Left forelimb (tissue), 1 donor: ENCODE data around the gene NRXN3.

Experiments
- DNase-seq: peaks from one replicate; pipeline ENCODE4 v3.0.0-alpha.2; 2018; ENCODE audit warnings: low spot score

NRXN3 gene

DNA sequence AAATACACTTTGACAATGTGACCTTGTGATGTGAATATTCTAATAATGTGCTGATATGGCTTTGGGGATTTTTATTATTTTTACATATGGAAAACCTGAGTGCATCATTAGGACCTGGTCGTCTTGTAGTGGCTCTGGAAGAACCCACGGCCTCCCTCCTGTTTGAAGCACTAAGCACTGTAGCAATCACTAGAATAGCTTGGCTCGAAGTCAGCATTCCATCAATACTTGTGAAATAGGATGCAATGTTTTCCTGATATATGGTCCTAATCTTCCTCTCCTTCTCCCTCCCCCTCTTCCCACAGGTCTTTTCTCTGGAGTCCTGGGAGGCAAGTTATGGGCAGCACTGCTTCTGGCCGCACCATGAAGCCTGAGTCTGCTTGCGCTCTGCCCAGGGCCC, 71.9 kb downstream of the NRXN3 start:
- DNase-seq, result no peak

DNA sequence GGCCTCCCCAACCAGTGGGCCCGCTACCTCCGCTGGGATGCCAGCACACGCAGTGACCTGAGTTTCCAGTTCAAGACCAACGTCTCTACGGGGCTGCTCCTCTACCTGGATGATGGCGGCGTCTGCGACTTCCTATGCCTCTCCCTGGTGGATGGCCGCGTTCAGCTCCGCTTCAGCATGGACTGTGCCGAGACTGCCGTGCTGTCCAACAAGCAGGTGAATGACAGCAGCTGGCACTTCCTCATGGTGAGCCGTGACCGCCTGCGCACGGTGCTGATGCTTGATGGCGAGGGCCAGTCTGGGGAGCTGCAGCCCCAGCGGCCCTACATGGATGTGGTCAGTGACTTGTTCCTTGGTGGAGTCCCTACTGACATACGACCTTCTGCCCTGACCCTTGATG, 73.0 kb downstream of the NRXN3 start:
- no peak for DNase-seq

- DNase-seq, result no peak
These were observed 75.1 kb downstream of the NRXN3 start for GRCh38 chr14:78245238-78245637.

GRCh38 chr14:78248501-78249090, 78.4 kb downstream of the NRXN3 start:
- DNase-seq, result no peak

- no peak for DNase-seq
These were observed 81.1 kb downstream of the NRXN3 start for GRCh38 chr14:78251308-78251707.

GRCh38 chr14:78253986-78254385, 83.8 kb downstream of the NRXN3 start:
- no peak for DNase-seq

- no peak for DNase-seq
These were observed 84.8 kb downstream of the NRXN3 start for GRCh38 chr14:78254911-78255461.

DNA sequence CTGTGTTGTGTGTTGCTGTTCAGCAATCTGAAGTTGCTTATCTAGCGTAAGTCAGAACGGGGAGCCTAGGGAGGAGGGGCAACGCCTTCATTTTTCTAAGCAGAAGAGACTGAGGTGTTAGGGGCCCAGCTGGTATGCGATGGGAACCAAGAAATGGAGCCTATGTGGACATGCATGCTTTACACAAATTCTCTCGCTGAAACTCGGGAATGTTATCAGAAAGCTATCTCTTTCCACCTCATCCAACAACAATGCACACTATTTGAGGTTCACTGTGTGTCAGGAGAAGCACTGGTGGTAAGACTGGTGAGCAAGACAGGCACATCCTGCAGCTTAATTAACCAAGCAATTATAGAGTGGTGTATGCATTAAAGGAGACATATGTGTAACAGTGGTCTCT, 89.7 kb downstream of the NRXN3 start:
- DNase-seq, result no peak

DNA sequence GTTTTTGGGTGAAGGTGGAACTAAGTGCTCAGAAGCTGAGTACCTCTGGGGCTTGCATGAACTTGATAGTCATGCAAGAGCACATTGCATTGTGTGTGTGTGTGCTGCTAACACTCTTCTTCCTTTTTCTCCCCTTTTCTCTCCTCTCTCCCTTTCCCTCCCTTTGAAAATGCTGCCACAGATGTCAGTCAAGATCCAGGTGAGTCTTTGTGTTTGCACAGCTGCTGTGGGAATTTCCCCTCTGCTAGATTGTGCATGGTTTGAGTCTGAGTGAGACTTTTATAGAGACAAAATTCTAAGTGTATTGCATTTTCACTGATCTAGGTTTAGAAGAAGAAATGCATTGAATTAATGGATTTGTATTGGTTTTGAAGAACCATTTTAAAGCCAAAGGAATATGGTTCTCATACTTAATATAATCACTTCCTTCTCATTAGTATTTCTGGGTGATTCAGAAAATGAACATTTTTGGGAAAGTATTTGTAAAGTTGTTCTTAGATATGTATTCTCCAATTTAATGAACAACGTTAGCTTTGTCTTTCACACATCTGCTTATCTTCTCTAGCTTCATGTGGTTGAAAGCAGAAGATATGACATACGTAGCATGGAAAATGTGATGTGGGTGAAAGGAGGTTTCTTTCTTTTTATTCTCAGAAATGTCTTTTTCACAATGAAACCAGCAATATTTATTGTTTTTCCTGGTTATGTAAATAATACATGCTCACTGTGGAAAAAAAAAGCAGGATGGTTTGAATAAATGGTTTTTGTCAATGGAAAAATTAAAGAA, 108.5 kb downstream of the NRXN3 start:
- DNase-seq, result no peak

- no peak for DNase-seq
These were observed 112.3 kb downstream of the NRXN3 start for GRCh38 chr14:78282437-78282836.

GRCh38 chr14:78286210-78286609, 116.0 kb downstream of the NRXN3 start:
- no peak for DNase-seq

DNA sequence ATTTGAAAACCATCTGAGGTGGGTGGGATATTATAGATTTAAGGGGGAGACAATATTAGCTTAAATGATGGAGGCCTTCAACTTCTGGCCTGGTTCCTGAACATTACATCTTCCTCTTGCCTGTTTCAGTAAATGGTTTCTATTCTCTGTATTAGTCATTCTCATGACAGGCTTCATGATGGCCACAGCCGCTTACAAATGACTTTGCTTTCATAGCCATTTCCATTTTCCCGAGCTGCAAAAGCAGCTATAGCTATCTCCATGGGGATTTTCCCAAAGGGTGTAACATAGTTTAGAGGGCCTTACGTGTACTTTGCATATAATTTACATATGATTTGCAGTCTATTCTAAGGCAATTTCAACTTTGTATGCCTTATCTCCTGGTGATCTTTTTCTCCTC, 121.8 kb downstream of the NRXN3 start:
- DNase-seq, result no peak

DNA sequence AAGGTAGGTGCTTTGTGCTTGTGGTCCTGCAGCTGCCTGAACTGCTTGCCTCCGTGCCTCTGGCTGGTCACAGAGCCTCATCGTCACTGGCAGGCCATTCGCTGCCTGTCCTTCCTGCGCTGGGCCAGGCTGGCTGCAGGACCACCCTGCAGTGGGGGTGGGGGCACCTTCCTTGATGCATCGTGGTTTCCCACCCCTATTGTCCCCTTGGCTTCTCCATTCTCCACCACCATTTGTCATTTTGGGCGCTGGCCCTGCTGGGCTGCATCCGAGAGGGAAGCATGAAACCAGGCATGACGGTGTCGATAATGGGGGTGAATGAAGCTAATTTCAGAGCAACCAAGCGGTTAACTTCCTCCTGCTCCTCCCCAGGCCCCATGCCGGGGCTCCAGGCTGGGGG, 127.7 kb downstream of the NRXN3 start:
- DNase-seq, result no peak

DNA sequence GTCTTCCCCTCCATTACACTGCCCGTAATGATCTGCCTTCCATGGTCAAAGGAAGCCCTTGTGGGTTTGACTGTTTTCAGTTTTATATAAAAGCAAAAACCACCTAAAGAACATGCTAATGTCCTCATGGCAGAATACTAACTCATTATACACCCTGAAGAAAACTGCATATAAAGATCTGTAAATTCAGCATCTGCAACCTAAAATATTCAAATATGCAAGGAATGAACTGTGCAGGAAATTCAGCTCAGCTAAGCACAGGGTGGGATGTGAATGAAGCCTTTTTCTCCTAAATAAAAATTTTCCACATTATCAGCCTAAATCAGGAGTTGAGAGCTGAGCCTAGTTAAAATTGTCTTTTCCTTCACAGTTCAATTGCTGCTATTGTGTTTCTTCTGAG, 128.1 kb downstream of the NRXN3 start:
- DNase-seq, result no peak

GRCh38 chr14:78302841-78303240, 132.7 kb downstream of the NRXN3 start:
- DNase-seq, result no peak

GRCh38 chr14:78307671-78308070, 137.5 kb downstream of the NRXN3 start:
- DNase-seq, result no peak

GRCh38 chr14:78308079-78308478, 137.9 kb downstream of the NRXN3 start:
- DNase-seq, result no peak

DNA sequence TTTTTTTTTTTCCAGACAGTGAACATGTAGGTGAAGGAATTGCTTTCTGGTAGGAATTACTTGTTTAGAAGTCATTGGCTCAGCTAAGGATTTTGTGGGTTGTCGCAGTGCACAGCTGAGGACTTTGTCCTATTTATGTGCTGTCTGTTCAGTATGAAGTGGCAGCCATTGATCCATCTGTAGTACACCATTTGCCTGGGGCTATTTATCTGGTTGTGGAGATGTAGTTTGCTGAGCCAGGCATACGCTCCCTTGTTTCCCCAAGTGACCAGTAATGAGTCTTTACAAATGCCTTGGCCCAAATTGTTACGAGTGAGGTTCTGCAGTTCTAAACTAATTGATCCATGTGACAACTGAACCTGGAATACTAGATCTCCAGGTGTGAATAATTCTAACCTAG, 140.1 kb downstream of the NRXN3 start:
- no peak for DNase-seq

DNA sequence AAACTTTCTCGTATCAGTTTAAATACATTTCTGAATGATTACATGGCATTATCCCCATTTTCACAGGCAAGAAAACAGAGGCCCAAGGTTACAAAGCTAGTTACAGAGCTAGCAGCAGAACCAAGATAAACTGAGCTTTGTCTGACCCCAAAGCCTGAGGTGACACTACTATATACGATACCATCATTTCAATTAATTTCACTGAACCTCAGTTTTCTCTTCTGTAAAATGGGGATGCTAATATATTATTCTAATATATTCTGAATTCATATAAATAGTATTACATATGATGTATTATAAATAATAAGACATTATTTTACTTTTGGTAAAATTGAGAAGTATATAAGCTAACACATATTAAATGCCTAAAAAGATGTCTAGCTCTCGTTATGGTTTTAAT, 143.3 kb downstream of the NRXN3 start:
- DNase-seq, result no peak

- no peak for DNase-seq
These were observed 144.3 kb downstream of the NRXN3 start for GRCh38 chr14:78314484-78314883.

DNA sequence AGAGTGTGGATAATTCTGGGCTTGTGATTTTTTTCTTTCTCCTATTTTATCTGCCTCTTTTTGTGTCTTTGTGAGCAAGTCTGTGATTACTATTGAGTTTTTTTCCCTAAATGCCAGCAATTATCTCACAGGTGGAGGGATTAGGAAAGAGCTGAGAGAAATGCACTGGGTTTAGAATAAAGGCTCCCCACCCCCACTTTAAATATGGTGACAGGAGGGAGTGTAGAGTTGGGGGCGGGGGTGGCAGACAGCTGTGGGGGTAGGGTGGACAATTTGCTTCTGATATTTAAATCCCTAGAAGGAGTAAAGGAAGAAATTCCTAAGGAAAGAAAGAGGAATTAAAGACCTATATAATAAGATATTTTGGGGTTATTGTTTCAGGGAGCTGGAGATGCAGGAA, 145.9 kb downstream of the NRXN3 start:
- DNase-seq, result no peak

DNA sequence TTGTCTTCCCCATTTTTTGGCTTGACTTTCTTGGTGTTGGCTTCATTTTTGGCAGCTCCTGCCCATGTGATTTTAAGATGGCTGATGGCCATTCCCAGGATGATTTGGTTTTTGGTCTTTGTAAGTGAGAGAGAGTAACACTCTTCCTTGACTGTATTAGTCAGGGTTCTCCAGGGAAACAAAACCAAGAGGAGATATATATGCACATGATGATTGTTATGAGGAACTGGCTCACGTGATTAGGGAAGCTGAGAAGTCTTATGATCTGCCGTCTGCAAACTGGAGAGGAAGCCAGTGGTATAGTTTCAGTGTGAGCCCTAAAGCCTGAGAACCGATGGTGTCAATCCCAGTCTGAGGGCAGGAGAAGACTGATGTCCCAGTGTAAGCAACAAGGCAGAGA, 146.6 kb downstream of the NRXN3 start:
- no peak for DNase-seq

GRCh38 chr14:78319406-78319805, 149.2 kb downstream of the NRXN3 start:
- no peak for DNase-seq
